ENCODE measurements around the gene MYO5B. TPM values are rescaled to one million over a fixed set of nuclear protein-coding genes. Genes with fewer than 3 reads are reported as not detected.

The MYO5B gene
- total RNA-seq, 1 experiment from 2014 or later, result 25.9 TPM

GRCh38 chr18:50161597-50162205 lies 33.2 kb downstream of the MYO5B start:
- Mint-ChIP-seq H3K36me3 (ENCODE audit: insufficient read depth, unreplicated experiment) (peaks cover 3% of the 10 kb centered on the region), H3K27me3 (ENCODE audit: insufficient read depth, unreplicated experiment) (no peaks in the 10 kb centered on the region), H3K4me3 (ENCODE audit: unreplicated experiment) (no peak overlapping the region), H3K9me3 (ENCODE audit: unreplicated experiment) (no peaks in the 10 kb centered on the region), H3K27ac (ENCODE audit: low read depth, unreplicated experiment) (no peak overlapping the region), H3K4me1 (ENCODE audit: insufficient read depth, unreplicated experiment) (peaks cover 23% of the 10 kb centered on the region)
- POLR2A ChIA-PET, result interaction anchor here (1.2 to 2.4 kb wide), 3 partner anchors 14 to 22 kb away, joined by 6 to 9 read pairs (median 7); no protein-coding TSS in a partner anchor
- CTCF ChIA-PET, result interaction anchor here (0.6 to 1.5 kb wide), 2 partner anchors 42 to 648 kb away, joined by 4 read pairs; no protein-coding TSS in a partner anchor
- intact Hi-C loops (cut with micrococcal nuclease), result no loop called here
- no TSS peak for BruUV-seq (replicated peaks)
- peak; percentile 36 for DNase-seq (ENCODE audit: unreplicated experiment)
- no peak for TF ChIP-seq CTCF (IDR thresholded peaks at IDR 0.05; ENCODE audit: unreplicated experiment)

GRCh38 chr18:50159654-50160046 lies 35.3 kb downstream of the MYO5B start:
- H3K27ac Mint-ChIP-seq (ENCODE audit: low read depth, unreplicated experiment), result no peak overlapping the region
- peaks cover 23% of the 10 kb centered on the region for H3K4me1 Mint-ChIP-seq (ENCODE audit: insufficient read depth, unreplicated experiment)
- ChIA-PET CTCF (no interaction called here), POLR2A (no interaction called here)
- intact Hi-C loops (cut with micrococcal nuclease), result no loop called here
- no peak for TF ChIP-seq CTCF (IDR thresholded peaks at IDR 0.05; ENCODE audit: unreplicated experiment)
- no TSS peak for BruUV-seq (replicated peaks)
- no peaks in the 10 kb centered on the region for H3K9me3 Mint-ChIP-seq (ENCODE audit: unreplicated experiment)
- H3K36me3 Mint-ChIP-seq (ENCODE audit: insufficient read depth, unreplicated experiment), result no peaks in the 10 kb centered on the region
- no peaks in the 10 kb centered on the region for H3K27me3 Mint-ChIP-seq (ENCODE audit: insufficient read depth, unreplicated experiment)
- H3K4me3 Mint-ChIP-seq (ENCODE audit: unreplicated experiment), result no peak overlapping the region
- no peak for DNase-seq (ENCODE audit: unreplicated experiment)

GRCh38 chr18:50158866-50159653 lies 35.9 kb downstream of the MYO5B start:
- Mint-ChIP-seq H3K4me1 (ENCODE audit: insufficient read depth, unreplicated experiment) (peaks cover 23% of the 10 kb centered on the region), H3K4me3 (ENCODE audit: unreplicated experiment) (no peak overlapping the region), H3K27ac (ENCODE audit: low read depth, unreplicated experiment) (no peak overlapping the region), H3K9me3 (ENCODE audit: unreplicated experiment) (no peaks in the 10 kb centered on the region), H3K36me3 (ENCODE audit: insufficient read depth, unreplicated experiment) (no peaks in the 10 kb centered on the region), H3K27me3 (ENCODE audit: insufficient read depth, unreplicated experiment) (no peaks in the 10 kb centered on the region)
- no TSS peak for BruUV-seq (replicated peaks)
- CTCF ChIA-PET, result interaction anchor here (0.8 kb wide), 1 partner anchor 18 kb away, joined by 3 read pairs; no protein-coding TSS in a partner anchor
- no peak for DNase-seq (ENCODE audit: unreplicated experiment)
- POLR2A ChIA-PET, result no interaction called here
- intact Hi-C loops (cut with micrococcal nuclease), result no loop called here
- no peak for TF ChIP-seq CTCF (IDR thresholded peaks at IDR 0.05; ENCODE audit: unreplicated experiment)

GRCh38 chr18:50155406-50155805 lies 39.5 kb downstream of the MYO5B start:
- ChIA-PET POLR2A (interaction anchor here (1.1 kb wide), 1 partner anchor 14 kb away, joined by 3 read pairs; no protein-coding TSS in a partner anchor), CTCF (interaction anchor here (1.2 kb wide), 1 partner anchor 297 kb away, joined by 3 read pairs; no protein-coding TSS in a partner anchor)
- no peak for TF ChIP-seq CTCF (IDR thresholded peaks at IDR 0.05; ENCODE audit: unreplicated experiment)
- Mint-ChIP-seq H3K4me1 (ENCODE audit: insufficient read depth, unreplicated experiment) (peaks cover 9% of the 10 kb centered on the region), H3K4me3 (ENCODE audit: unreplicated experiment) (no peak overlapping the region), H3K36me3 (ENCODE audit: insufficient read depth, unreplicated experiment) (no peaks in the 10 kb centered on the region), H3K27ac (ENCODE audit: low read depth, unreplicated experiment) (no peak overlapping the region), H3K9me3 (ENCODE audit: unreplicated experiment) (no peaks in the 10 kb centered on the region), H3K27me3 (ENCODE audit: insufficient read depth, unreplicated experiment) (no peaks in the 10 kb centered on the region)
- no peak for DNase-seq (ENCODE audit: unreplicated experiment)
- intact Hi-C loops (cut with micrococcal nuclease), result no loop called here
- no TSS peak for BruUV-seq (replicated peaks)
